Body of pancreas (tissue), 4 donors: ENCODE measurements around the gene PFKFB3.

Experiments
- CTCF ChIP-seq, 7 experiments: fragments of 450-650 bp in 4 of 7; fragments of 200-600 bp in 3 of 7; sonication (generic) in 3 of 7; IDR thresholded peaks; one replicate each; pipeline ENCODE4 v1.5.1; 2016 to 2019; ENCODE audit warnings: antibody characterized with exemption in 7 of 7
- POLR2A ChIP-seq, 3 donors: fragments of 450-650 bp; IDR thresholded peaks; one replicate each; pipeline ENCODE4 v1.6.1; 2016; ENCODE audit warnings: antibody characterized with exemption in 3 of 3, mild to moderate bottlenecking in 2 of 3

GRCh38 chr10:6244510-6244909, 41.8 kb downstream of the PFKFB3 start:
- TF ChIP-seq CTCF (IDR thresholded peaks at IDR 0.05) (no peak), POLR2A (IDR thresholded peaks at IDR 0.05) (no peak)
